GM12892 (cell line): Measurements from ENCODE around the gene PSMG4.

Experiments used
- POLR2A ChIP-seq: IDR thresholded peaks from 2 replicates; pipeline ENCODE4 v1.6.1; 2011; ENCODE audit warnings: low read depth, low read length, control low read depth
- POLR2AphosphoS5 ChIP-seq: IDR thresholded peaks from 2 replicates; pipeline ENCODE4 v1.6.1; 2011; ENCODE audit warnings: low read depth, low read length, control low read depth
- TAF1 ChIP-seq: IDR thresholded peaks from 2 replicates; pipeline ENCODE4 v1.6.1; 2011; ENCODE audit warnings: low read depth, mild to moderate bottlenecking, control low read depth, low read length, borderline replicate concordance

DNA sequence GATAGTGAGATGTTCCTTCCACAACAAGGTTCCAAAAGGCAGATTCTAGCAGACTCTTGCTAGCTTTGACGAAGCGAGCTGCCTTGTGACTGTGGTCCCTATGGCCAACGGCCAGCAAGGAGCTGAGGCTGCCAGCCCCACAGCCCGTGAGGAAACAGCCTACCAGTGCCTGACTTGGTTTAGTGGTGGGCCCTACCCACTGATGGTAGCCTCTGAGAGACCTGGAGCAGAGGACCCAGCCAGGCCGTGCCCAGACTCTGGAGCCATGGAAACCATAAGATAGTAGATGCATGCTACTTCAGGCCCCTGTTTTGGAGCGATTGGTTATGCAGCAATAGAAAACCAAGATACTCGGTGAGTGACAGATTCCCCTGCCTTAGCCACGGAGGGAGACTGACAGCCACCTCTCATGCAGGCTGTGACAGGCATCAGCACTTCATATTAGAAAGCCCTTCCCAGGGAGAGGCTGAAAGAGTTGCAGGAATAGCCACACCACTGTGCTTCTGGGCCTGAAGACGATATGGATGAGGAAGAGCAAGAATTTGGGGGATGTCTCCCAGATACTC, 19.2 kb downstream of the PSMG4 start:
- TF ChIP-seq POLR2A = no peak
- TF ChIP-seq POLR2AphosphoS5 = no peak
- no peak for TF ChIP-seq TAF1
